Mucosa of rectum (tissue), 2 donors: Measurements from ENCODE around the gene ZNF124.
"Not testable (repeated sequence)": the region's sequence is repeated elsewhere in the genome, so short reads cannot be mapped to it uniquely, and the experiment has no call there.

Experiments used
- H3K27ac ChIP-seq, 2 donors: one replicate each; pipeline ENCODE4 v1.7.0; 2013; ENCODE audit warnings: inconsistent platforms in 2 of 2, low read depth in 2 of 2, low read length in 2 of 2
- H3K27me3 ChIP-seq, 2 donors: one replicate each; pipeline ENCODE4 v1.7.0; 2013; ENCODE audit warnings: low read length in 2 of 2; ENCODE audit not compliant: control insufficient read depth in 2 of 2, insufficient read depth in 2 of 2
- H3K36me3 ChIP-seq, 2 donors: one replicate each; pipeline ENCODE4 v1.7.0; 2013; ENCODE audit warnings: low read length in 2 of 2; ENCODE audit not compliant: control insufficient read depth in 2 of 2, insufficient read depth in 2 of 2
- H3K4me1 ChIP-seq, 2 donors: one replicate each; pipeline ENCODE4 v1.7.0; 2013; ENCODE audit warnings: low read length in 2 of 2, mild to moderate bottlenecking in 1 of 2; ENCODE audit not compliant: control insufficient read depth in 2 of 2, insufficient read depth in 2 of 2
- H3K4me3 ChIP-seq, 2 donors: one replicate each; pipeline ENCODE4 v1.7.0; 2013; ENCODE audit warnings: low read length in 2 of 2
- H3K9ac ChIP-seq, 2 donors: one replicate each; pipeline ENCODE4 v1.7.0; 2013; ENCODE audit warnings: low read length in 2 of 2, low read depth in 1 of 2, mild to moderate bottlenecking in 1 of 2
- H3K9me3 ChIP-seq, 2 donors: one replicate each; pipeline ENCODE4 v1.7.0; 2013; ENCODE audit warnings: low read length in 2 of 2; ENCODE audit not compliant: control insufficient read depth in 2 of 2
- donor health status: healthy.
- donor health status: Normal muscosa, but diverticular disease.

The ZNF124 gene

GRCh38 chr1:247171875-247172563 is at the start of gene ZNF124:
Gene ZNF124, minus strand, starts transcription at chr1:247172020. Its CDS starts 143 bp downstream, at chr1:247171877.
- not testable (repeated sequence) for H3K9me3 ChIP-seq, H3K4me1 ChIP-seq, H3K27me3 ChIP-seq, H3K36me3 ChIP-seq, H3K9ac ChIP-seq, H3K4me3 ChIP-seq
- H3K27ac ChIP-seq, result peak within 1 kb of the TSS in 1 of 2 donors; percentile 4

DNA sequence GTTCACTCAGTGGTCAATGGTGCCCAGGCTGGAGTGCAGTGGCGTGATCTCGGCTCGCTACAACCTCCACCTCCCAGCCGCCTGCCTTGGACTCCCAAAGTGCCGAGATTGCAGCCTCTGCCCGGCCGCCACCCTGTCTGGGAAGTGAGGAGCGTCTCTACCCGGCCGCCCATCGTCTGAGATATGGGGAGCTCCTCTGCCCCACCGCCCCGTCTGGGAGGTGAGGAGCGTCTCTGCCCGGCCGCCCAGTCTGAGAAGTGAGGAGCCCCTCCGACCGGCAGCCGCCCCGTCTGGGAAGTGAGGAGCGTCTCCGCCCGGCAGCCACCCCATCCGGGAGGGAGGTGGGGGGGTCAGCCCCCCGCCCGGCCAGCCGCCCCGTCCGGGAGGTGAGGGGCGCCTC is 48.5 kb upstream of the ZNF124 start:
- H3K4me1 ChIP-seq, H3K4me3 ChIP-seq: not testable (repeated sequence)

GRCh38 chr1:247218121-247218651 is 46.4 kb upstream of the ZNF124 start:
- H3K4me1 ChIP-seq, result no peaks in the 10 kb centered on the region
- no peaks in the 10 kb centered on the region for H3K36me3 ChIP-seq
- no peaks in the 10 kb centered on the region for H3K27me3 ChIP-seq
- no peak overlapping the region for H3K9ac ChIP-seq
- no peaks in the 10 kb centered on the region for H3K9me3 ChIP-seq
- no peak overlapping the region for H3K27ac ChIP-seq
- no peak overlapping the region for H3K4me3 ChIP-seq

More for the DNA sequence above, 48.5 kb upstream of the ZNF124 start:
- not testable (repeated sequence) for H3K9ac ChIP-seq, H3K9me3 ChIP-seq, H3K27ac ChIP-seq, H3K36me3 ChIP-seq, H3K27me3 ChIP-seq

DNA sequence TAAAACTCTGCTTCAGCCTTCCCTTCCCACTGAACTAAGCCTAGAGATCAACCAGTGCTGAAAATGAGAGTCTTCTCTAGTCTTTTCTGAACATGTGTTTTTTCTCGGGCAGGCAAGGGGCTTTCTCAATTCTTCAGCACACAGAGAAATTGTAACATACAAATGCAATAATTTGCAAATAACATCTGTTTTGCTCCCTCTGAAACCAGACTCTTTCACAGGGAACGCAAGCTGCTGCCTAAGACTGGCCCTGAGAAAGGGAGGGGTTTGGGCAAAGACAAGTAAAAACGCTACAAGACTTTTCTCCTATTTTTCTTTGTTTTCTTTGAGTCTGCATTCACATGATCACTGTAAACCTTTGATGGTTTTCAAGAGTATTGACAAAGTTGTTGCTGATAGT is 44.4 kb upstream of the ZNF124 start:
- H3K27me3 ChIP-seq, result no peaks in the 10 kb centered on the region
- H3K9me3 ChIP-seq, result no peaks in the 10 kb centered on the region
- no peak overlapping the region for H3K9ac ChIP-seq
- no peaks in the 10 kb centered on the region for H3K4me1 ChIP-seq
- H3K27ac ChIP-seq, result no peak overlapping the region
- H3K4me3 ChIP-seq, result no peak overlapping the region
- no peaks in the 10 kb centered on the region for H3K36me3 ChIP-seq

GRCh38 chr1:247212627-247213617 is 41.1 kb upstream of the ZNF124 start:
- Histone ChIP-seq H3K4me3 (no peak overlapping the region), H3K9me3 (no peaks in the 10 kb centered on the region), H3K4me1 (peaks cover 10 to 15% of the 10 kb centered on the region in 2 donors), H3K36me3 (no peaks in the 10 kb centered on the region), H3K9ac (peak overlapping the region in 1 of 2 donors; percentile 9), H3K27me3 (no peaks in the 10 kb centered on the region), H3K27ac (peak overlapping the region in 1 of 2 donors; percentile 19)

DNA sequence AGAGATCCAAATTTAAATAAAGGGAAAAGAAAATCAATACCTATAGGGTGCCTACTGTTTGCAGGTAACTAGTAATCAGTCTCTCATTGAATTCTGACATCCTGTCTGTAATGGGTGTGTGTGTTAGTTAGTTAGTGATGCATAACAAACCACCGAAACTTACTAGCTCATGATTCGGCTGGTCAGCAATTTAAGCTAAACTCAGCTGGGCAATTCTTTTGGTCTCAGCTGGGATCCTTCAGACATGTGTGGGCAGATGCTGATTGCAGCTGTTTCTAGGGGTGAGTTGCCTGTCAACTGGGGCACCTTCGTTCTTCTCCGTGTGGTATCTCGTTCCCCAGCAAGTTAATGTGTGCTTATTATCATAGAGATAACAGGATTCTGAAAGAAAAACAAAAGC is 40.2 kb upstream of the ZNF124 start:
- Histone ChIP-seq H3K9me3 (no peaks in the 10 kb centered on the region), H3K27me3 (no peaks in the 10 kb centered on the region), H3K27ac (peak overlapping the region in 1 of 2 donors; percentile 20), H3K36me3 (no peaks in the 10 kb centered on the region), H3K4me3 (no peak overlapping the region), H3K9ac (no peak overlapping the region), H3K4me1 (peaks cover 10 to 15% of the 10 kb centered on the region in 2 donors)

- Histone ChIP-seq H3K4me3 (no peak overlapping the region), H3K9ac (no peak overlapping the region), H3K9me3 (no peaks in the 10 kb centered on the region), H3K4me1 (peaks cover 10 to 15% of the 10 kb centered on the region in 2 donors), H3K36me3 (no peaks in the 10 kb centered on the region), H3K27ac (no peak overlapping the region), H3K27me3 (no peaks in the 10 kb centered on the region)
Observed at GRCh38 chr1:247211339-247211738, 39.5 kb upstream of the ZNF124 start.

- Histone ChIP-seq H3K27me3 (no peaks in the 10 kb centered on the region), H3K9me3 (no peaks in the 10 kb centered on the region), H3K4me1 (peaks cover 10 to 15% of the 10 kb centered on the region in 2 donors), H3K36me3 (no peaks in the 10 kb centered on the region), H3K4me3 (peak overlapping the region; percentile 85 to 96), H3K27ac (peak overlapping the region; percentile 90 to 93), H3K9ac (peak overlapping the region; percentile 93 to 94)
Observed at GRCh38 chr1:247210376-247211117, 38.7 kb upstream of the ZNF124 start.

DNA sequence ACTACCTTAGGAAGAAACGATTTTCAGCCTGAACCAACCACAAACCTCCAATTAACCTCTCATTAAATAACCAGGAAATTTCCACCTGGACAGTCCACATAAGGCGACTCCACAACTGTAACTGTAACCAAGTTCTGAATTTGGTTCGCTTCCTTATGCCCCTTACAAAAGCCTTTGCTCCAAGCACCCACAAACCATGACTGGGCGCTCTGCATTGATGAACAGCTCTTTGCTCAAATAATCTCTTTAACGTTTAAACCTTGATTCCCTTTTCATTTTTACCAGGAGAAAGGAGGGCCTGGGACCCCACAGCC is 38.2 kb upstream of the ZNF124 start:
- Histone ChIP-seq H3K9me3 (no peaks in the 10 kb centered on the region), H3K9ac (peak overlapping the region; percentile 93 to 94), H3K4me3 (peak overlapping the region; percentile 85 to 96), H3K36me3 (no peaks in the 10 kb centered on the region), H3K27ac (peak overlapping the region; percentile 90 to 93), H3K4me1 (peaks cover 10 to 15% of the 10 kb centered on the region in 2 donors), H3K27me3 (no peaks in the 10 kb centered on the region)
